Ecto neural progenitor cell (in vitro differentiated cells): ENCODE results near the gene NUDCD3.

Source experiments
- DNase-seq: peaks from one replicate; pipeline ENCODE4 v3.0.0-alpha.2; 2018; ENCODE audit warnings: low spot score

Gene NUDCD3

GRCh38 chr7:44477938-44478337 is 12.5 kb downstream of the NUDCD3 start:
- no peak for DNase-seq

DNA sequence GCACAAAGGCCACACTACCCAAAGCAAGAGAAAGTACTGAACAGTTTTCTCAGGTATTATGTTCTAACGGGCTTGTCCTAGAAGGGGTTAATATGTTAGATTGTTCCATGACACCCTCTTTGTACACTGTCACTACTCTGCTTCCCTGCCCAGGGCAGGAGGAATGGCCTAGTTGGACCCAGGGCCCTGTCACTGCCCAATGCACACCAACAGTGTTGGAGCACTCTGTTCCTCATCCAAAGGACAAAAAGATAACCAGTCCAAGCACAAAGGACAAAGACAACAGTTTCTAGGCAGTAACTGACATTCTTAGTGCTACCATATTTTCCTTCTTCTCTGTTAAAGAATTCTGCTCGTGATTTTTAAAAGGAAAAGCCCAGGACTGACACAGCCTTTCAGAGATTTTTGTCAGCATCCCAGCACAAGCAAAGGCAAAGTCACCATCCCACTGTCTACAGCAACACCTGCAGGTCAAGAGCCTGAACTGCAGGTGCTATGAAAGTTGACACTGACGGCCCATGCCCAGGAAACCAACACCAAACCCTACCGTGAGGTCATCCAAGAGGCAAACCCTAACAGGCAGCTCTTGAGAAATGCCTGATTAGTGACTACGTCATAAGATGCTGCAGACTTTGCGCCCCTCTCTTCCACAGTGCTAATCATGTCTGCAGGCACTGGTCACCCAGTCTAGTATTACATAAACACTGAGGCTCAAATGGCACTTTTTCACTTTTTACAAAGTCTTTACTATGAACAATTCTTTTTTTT is 13.2 kb downstream of the NUDCD3 start:
- DNase-seq, result peak; percentile 73

DNA sequence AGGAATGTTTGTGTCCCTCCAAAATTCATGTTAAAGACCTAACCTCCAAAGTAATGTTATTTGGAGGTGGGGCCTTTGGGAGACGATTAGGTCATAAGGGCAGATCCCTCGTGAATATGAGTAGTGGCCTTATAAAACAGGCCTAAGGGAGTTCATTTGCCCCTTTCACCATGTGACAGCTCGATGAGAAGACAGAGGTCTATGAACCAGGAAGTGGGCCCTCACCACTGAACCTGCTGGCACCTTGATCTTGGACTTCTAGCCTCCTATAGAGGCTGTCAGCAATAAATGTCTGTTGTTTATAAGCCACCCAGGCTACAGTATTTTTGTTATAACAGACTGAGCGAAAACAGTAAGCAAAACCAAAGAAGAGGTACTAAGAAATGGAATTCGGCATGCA is 14.1 kb downstream of the NUDCD3 start:
- no peak for DNase-seq

GRCh38 chr7:44473295-44473694 is 17.2 kb downstream of the NUDCD3 start:
- no peak for DNase-seq

DNA sequence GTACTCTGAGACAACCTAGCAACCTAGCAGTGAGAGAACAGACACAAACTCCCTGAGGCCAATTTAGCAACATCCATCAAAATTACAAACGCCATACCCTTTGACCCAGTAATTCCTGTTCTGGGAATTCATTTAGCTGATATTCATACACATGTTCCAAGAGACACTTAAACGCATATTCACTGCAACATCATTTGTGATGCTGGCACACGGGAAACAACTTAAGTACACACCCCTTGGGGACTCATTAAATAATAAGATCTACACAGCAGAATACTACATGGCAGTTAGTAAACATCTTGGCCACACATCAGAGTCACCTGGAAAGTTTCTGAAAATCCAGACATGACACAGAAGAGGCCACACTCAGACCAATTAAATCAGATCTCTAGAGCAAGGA is 17.6 kb downstream of the NUDCD3 start:
- no peak for DNase-seq

DNA sequence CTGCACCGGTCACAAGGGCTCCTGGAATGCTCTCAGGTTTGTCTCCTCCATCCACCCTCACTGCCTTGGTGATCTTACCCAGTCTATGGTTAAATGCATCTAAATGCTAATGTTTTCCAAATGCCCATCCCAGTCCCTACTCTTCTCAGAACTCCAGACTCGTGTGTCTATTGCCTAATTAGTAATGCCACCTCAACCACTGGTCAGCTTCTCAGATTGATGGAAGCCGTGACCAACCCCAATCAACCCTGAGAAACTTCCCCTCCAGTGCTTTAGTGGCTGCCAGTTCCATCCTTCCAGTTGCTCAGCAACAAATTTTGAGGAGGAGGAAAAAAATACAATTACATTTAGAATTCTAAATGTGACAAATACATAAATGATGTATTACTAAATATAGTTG is 18.6 kb downstream of the NUDCD3 start:
- no peak for DNase-seq

- no peak for DNase-seq
Observed at GRCh38 chr7:44471436-44471835, 19.0 kb downstream of the NUDCD3 start.

- DNase-seq, result no peak
Observed at GRCh38 chr7:44470628-44471245, 19.7 kb downstream of the NUDCD3 start.

DNA sequence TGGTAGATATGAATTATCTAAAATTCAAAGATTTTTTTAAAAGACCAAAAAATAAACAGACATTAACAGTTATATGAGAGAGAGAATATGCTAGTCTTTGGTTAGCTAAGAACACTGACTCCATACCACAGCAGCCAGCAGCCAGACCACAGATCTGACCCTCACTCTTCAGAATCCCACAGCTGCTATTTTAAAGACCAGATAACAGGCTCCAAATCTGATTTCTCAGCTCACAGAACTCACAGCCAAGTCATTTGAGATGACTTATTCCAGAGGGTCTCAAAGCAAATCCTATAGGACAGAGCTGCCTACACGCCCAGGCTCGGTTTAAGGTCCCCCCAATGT is 20.4 kb downstream of the NUDCD3 start:
- DNase-seq, result no peak

DNA sequence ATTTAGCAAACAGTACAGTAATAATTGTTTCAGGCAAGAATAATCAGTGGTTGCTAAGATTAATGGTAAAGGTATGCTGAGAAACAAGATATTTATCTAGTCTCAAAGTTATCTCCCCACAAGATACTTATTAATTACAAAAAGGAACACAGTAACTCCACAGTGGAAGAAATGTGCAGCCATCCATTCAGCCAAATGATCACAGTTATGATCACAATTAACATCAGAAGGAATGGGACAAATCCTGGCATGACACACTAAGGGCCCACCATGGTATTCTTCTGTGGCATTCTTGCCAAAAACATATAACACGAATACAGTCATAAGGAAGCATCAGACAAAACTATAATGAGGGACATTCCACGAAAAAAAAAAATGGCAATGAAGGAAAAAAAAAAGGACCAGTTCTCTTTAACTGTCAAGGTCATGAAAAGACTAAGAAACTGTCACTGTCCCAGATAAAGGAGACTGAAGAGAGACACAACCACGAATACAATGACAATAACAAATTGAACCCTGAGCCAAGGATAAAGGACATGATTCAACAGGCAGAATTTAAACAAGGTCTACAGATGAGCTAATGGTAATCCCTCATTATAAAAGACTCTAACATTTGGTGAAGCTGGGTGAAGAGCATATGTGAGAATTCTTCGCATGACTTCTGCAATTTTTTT is 20.9 kb downstream of the NUDCD3 start:
- no peak for DNase-seq

- DNase-seq, result no peak
Observed at GRCh38 chr7:44467217-44467548, 23.3 kb downstream of the NUDCD3 start.

DNA sequence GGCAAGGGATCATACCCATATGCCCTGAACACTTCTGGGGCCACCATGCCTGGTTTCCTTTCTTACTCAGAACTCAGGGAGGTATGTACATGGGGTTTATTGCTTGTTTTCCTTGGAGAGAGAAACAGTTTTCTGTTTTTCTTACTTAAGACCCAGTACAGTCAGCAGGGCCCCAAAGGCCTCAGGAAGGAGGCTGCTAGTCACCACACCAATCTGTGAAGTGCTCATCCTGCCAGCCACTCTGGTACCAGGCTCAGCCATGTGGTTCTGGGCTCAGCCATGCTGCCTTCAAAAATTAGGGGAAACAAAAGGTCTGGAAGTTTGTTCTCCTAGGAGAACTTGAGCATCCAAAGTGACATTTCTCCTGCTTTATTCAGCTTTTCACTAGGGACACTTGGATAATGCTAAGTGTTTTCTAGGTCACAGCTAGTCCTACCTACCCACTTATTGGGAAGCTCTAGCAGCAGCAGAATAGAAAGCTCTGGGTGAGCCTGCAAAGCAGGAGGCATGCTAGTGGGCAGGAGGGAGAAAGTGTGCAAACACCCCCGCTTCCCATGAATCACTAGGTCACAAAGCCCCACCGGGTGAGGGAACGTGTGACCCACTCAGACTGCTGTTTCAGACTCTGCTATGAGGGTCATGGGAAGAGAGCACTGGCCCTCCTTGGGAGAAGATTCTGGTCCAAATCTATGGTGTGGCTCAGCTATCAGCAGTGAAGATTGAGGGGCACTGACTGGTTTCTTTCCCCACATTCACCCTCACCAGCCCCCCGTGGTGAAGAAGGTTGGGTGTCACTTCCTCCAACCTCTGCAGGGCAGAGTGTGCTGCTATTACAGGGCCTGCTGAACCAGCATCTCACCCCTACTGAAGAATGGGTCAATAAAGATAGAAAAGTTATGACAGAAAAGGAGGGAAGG is 23.9 kb downstream of the NUDCD3 start:
- DNase-seq, result no peak

GRCh38 chr7:44465490-44465889 is 25.0 kb downstream of the NUDCD3 start:
- DNase-seq, result no peak

DNA sequence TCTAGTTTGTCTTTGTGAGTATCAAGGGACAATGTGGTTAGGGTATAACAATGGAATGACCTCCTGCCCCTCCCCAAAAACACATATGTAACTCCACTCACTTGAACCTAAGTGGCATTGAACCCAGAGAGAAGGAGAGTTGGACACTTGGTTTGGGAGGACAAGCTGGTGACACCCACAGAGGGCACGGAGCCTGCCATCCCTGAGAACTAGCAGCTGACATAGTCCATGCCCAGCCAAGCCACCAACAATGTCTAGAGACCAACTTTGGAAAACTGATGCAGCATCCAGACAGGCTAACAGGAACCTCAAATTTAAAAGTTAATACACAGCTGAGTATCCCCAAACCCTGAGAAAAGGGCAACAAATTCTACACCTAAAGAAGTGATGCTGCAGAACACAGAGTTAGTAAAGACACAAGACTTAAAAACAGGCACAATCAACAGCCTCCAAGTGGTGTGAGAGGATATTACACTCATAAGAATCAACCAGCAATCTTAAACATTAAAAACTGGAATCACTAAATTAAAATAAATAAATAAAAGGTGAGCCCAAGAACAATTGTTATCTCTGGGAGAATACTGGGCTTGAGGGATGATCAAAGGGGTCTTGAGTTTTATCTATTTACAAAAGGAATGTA is 27.2 kb downstream of the NUDCD3 start:
- no peak for DNase-seq

- DNase-seq, result no peak
Observed at GRCh38 chr7:44461387-44461786, 29.1 kb downstream of the NUDCD3 start.

DNA sequence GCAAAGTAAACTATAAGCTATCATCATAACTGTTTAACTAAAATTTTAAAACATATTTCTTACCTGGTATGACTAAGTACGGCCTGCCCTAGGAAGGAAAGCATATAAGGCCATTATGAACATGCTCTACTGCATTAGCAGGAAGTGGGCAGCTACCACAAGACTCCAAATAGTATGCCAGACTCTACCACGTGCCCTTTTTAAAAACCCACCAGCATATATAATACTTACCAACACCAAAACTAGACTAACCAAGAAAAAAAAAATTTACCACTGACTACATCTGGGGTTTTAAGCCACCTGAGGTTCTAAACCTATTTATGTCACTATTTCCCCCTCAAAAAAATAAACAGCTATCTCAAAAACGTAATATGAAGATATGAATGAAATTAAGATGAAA is 30.1 kb downstream of the NUDCD3 start:
- DNase-seq, result no peak

DNA sequence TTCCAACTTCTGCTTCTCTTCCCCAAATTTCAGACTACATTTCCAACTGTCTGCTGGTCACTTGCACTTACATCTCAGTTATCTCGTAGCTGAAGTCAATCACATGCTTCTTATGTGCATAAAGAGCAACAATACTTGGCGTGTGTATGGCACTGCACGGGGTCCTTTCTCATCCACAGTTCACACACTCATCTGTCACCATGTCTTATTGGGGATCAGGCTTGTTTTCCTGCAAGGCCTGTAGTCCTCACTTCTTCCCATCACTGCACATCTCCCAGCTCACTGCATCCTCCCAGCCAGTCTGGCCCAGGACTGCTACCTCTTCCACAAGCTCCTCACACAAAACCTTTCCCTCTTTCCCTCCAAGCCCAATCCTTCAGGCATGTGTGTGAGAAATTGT is 35.3 kb downstream of the NUDCD3 start:
- peak; percentile 4 for DNase-seq

- DNase-seq, result peak; percentile 7
Observed at GRCh38 chr7:44454348-44454747, 36.1 kb downstream of the NUDCD3 start.

GRCh38 chr7:44451123-44451522 is 39.3 kb downstream of the NUDCD3 start:
- peak; percentile 3 for DNase-seq

- DNase-seq, result no peak
Observed at GRCh38 chr7:44449584-44449928, 40.9 kb downstream of the NUDCD3 start.

GRCh38 chr7:44448922-44449583 is 41.4 kb downstream of the NUDCD3 start:
- DNase-seq, result no peak
